Liver (tissue), 3 donors: Measurements from ENCODE around the gene KRTAP9-8.

ENCODE experiments used
- GABPA ChIP-seq, 2 donors: IDR thresholded peaks in 1 of 2; conservative IDR thresholded peaks in 1 of 2; 2 replicates each; pipeline ENCODE4 v1.6.1; 2016; ENCODE audit warnings: antibody characterized with exemption in 2 of 2, mild to moderate bottlenecking in 1 of 2, moderate library complexity in 1 of 2
- HNF4G ChIP-seq: IDR thresholded peaks from 2 replicates; pipeline ENCODE4 v1.6.1; 2016; ENCODE audit warnings: antibody characterized with exemption
- JUND ChIP-seq, 2 donors: IDR thresholded peaks; 2 replicates each; pipeline ENCODE4 v1.6.1; 2016; ENCODE audit warnings: antibody characterized with exemption in 2 of 2
- NR2F2 ChIP-seq: IDR thresholded peaks from 2 replicates; pipeline ENCODE4 v1.6.1; 2016; ENCODE audit warnings: antibody characterized with exemption
- RAD21 ChIP-seq, 2 donors: IDR thresholded peaks; 2 replicates each; pipeline ENCODE4 v1.6.1; 2016; ENCODE audit warnings: antibody characterized with exemption in 2 of 2, mild to moderate bottlenecking in 2 of 2
- TAF1 ChIP-seq: conservative IDR thresholded peaks from 2 replicates; pipeline ENCODE4 v1.6.1; 2016; ENCODE audit warnings: antibody characterized with exemption, mild to moderate bottlenecking
- TF ChIP-seq, protein P1 (sequence below): fragments of 150-350 bp; IDR thresholded peaks from 2 replicates; pipeline ENCODE4 v1.5.1; 2017; ENCODE audit warnings: improper control_type of control experiment, low read depth, low read length; ENCODE audit not compliant: missing input control
- TF ChIP-seq, protein P2 (sequence below): IDR thresholded peaks from 2 replicates; pipeline ENCODE4 v1.6.1; 2016; ENCODE audit warnings: antibody characterized with exemption, mild to moderate bottlenecking
- TF ChIP-seq, protein P3 (sequence below): IDR thresholded peaks from 2 replicates; pipeline ENCODE4 v1.6.1; 2016; ENCODE audit warnings: antibody characterized with exemption
- donor health status: healthy.
- donor health status: healthy.

DNA sequence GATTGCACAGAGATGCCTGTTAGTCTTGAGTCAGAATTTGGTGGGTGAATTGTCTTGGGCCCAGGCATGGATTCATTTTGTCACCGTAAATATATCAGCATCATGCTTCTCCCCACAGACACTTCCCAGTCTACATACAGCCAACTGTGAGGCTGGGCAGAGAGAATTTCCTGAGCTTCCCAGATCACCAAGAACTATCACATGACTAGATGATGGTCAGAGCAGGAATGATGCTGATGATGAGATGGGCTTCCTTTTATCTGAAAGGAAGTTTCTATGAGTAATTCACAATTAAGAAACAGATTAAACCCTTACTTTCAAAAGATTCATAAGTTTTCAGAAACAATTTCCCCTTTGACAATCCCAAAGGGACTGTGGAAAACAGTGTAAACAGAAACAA is 17.1 kb downstream of the KRTAP9-8 start:
- TF ChIP-seq, protein P1, sequence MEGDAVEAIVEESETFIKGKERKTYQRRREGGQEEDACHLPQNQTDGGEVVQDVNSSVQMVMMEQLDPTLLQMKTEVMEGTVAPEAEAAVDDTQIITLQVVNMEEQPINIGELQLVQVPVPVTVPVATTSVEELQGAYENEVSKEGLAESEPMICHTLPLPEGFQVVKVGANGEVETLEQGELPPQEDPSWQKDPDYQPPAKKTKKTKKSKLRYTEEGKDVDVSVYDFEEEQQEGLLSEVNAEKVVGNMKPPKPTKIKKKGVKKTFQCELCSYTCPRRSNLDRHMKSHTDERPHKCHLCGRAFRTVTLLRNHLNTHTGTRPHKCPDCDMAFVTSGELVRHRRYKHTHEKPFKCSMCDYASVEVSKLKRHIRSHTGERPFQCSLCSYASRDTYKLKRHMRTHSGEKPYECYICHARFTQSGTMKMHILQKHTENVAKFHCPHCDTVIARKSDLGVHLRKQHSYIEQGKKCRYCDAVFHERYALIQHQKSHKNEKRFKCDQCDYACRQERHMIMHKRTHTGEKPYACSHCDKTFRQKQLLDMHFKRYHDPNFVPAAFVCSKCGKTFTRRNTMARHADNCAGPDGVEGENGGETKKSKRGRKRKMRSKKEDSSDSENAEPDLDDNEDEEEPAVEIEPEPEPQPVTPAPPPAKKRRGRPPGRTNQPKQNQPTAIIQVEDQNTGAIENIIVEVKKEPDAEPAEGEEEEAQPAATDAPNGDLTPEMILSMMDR, result no peak
- TF ChIP-seq, protein P2, sequence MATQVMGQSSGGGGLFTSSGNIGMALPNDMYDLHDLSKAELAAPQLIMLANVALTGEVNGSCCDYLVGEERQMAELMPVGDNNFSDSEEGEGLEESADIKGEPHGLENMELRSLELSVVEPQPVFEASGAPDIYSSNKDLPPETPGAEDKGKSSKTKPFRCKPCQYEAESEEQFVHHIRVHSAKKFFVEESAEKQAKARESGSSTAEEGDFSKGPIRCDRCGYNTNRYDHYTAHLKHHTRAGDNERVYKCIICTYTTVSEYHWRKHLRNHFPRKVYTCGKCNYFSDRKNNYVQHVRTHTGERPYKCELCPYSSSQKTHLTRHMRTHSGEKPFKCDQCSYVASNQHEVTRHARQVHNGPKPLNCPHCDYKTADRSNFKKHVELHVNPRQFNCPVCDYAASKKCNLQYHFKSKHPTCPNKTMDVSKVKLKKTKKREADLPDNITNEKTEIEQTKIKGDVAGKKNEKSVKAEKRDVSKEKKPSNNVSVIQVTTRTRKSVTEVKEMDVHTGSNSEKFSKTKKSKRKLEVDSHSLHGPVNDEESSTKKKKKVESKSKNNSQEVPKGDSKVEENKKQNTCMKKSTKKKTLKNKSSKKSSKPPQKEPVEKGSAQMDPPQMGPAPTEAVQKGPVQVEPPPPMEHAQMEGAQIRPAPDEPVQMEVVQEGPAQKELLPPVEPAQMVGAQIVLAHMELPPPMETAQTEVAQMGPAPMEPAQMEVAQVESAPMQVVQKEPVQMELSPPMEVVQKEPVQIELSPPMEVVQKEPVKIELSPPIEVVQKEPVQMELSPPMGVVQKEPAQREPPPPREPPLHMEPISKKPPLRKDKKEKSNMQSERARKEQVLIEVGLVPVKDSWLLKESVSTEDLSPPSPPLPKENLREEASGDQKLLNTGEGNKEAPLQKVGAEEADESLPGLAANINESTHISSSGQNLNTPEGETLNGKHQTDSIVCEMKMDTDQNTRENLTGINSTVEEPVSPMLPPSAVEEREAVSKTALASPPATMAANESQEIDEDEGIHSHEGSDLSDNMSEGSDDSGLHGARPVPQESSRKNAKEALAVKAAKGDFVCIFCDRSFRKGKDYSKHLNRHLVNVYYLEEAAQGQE, result no peak
- TF ChIP-seq HNF4G (no peak), GABPA (IDR thresholded peaks at IDR 0.05 in 1 of 2, conservative IDR thresholded peaks at IDR 0.05 in 1 of 2) (no peak), TAF1 (no peak), RAD21 (IDR thresholded peaks at IDR 0.05) (no peak), JUND (IDR thresholded peaks at IDR 0.05) (no peak), NR2F2 (no peak)
- TF ChIP-seq, protein P3, sequence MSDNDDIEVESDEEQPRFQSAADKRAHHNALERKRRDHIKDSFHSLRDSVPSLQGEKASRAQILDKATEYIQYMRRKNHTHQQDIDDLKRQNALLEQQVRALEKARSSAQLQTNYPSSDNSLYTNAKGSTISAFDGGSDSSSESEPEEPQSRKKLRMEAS, result no peak
